ENCODE results near the gene ETFDH. TPM values are rescaled to one million over a fixed set of nuclear protein-coding genes. Genes with fewer than 3 reads are reported as not detected.
"Not testable (repeated sequence)": the region's sequence is repeated elsewhere in the genome, so short reads cannot be mapped to it uniquely, and the experiment has no call there.

ETFDH gene
- total RNA-seq, 3 donors from 2014 or later, result 49.2 to 67.1 (median 50.2) TPM

DNA sequence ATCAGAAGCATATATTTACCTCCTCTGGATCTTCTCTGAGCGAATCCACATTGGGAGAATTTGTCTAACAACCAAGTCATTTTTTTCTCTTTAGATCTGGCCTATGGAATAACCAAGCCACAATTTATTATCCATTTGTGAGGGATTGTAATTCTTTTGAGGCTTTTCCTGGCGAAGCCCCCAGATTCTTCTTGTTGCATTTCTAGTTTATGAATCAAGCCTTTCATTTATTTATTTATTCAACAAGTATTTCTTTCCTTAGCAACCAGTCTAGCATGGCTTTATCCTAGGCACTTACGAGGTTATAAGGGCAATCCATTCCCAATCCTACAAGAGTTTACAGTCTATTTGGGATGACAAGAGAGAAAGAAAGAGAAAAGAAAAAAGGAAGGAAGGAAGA, 78.3 kb downstream of the ETFDH start:
- ATAC-seq, result no peak
- H3K4me1 ChIP-seq (ENCODE audit: low read depth), result no peaks in the 10 kb centered on the region
- intact Hi-C loops (cut with DNase I, micrococcal nuclease), result no loop called here

DNA sequence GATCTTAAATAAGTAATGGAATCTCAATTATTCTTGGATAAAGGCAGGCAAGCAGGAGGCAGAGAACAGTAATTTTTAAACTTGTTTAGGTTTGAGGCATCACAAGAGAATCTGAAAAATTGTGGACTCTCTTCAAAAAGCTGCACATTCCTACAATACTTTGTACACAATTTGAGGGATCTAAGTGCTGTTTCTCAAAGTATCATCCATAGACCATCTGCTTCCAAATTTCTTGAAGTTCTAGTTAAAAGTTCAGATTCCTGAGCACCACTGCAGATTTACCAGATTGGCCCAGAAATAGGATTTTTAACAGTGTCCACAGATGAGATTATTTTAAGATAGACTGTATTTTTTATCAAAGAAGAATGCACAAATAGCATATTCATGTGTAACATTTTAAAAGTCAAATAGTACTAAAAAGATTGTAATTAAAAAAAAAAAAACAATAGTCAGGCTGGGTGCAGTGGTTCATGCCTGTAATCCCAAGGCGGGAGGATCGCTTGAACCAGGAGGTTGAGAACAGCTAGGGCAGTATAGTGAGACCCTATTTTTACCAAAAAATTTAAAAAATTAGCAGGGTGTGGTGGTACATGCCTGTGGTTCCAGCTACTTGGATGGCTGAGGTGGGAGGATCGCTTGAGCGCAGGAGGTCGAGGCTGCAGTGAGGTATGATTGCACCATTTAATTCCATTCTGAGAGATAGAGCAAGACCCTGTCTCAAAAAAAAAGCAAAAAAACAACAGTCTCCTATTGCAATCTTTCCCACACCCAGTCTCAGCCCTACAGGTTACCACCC, 82.5 kb downstream of the ETFDH start:
- no peak for ATAC-seq
- intact Hi-C loops (cut with DNase I, micrococcal nuclease), result no loop called here
- Histone ChIP-seq H3K9me3 (no peaks in the 10 kb centered on the region), H3K36me3 (ENCODE audit: low read depth) (no peaks in the 10 kb centered on the region), H3K4me1 (ENCODE audit: low read depth) (no peaks in the 10 kb centered on the region), H3K4me3 (no peak overlapping the region)
- TF ChIP-seq, protein P1, sequence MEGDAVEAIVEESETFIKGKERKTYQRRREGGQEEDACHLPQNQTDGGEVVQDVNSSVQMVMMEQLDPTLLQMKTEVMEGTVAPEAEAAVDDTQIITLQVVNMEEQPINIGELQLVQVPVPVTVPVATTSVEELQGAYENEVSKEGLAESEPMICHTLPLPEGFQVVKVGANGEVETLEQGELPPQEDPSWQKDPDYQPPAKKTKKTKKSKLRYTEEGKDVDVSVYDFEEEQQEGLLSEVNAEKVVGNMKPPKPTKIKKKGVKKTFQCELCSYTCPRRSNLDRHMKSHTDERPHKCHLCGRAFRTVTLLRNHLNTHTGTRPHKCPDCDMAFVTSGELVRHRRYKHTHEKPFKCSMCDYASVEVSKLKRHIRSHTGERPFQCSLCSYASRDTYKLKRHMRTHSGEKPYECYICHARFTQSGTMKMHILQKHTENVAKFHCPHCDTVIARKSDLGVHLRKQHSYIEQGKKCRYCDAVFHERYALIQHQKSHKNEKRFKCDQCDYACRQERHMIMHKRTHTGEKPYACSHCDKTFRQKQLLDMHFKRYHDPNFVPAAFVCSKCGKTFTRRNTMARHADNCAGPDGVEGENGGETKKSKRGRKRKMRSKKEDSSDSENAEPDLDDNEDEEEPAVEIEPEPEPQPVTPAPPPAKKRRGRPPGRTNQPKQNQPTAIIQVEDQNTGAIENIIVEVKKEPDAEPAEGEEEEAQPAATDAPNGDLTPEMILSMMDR (IDR thresholded peaks at IDR 0.05), result no peak
- no peak for DNase-seq

More for the DNA sequence above, 78.3 kb downstream of the ETFDH start:
- Histone ChIP-seq H3K36me3 (ENCODE audit: low read depth) (no peaks in the 10 kb centered on the region), H3K9me3 (no peaks in the 10 kb centered on the region), H3K4me3 (no peak overlapping the region)
- DNase-seq, result no peak
- TF ChIP-seq, protein P1 (IDR thresholded peaks at IDR 0.05), result no peak

DNA sequence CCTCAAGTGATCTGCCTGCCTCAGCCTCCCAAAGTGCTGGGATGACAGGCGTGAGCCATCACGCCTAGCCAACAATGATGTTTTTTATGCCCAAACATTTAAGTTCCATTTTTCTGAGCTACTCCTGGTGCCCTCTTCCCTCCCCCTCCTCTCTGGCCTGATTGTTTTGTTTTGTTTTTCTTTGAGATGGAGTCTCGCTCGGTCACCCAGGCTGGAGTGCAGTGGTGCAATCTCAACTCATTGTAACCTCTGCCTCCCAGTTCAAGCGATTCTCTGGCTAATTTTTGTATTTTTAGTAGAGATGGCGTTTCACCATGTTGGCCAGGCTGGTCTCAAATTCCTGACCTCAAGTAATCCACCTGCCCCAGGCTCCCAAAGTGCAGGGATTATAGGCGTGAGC, 83.7 kb downstream of the ETFDH start:
- intact Hi-C loops (cut with DNase I, micrococcal nuclease); H3K4me3 ChIP-seq; ATAC-seq; H3K9me3 ChIP-seq; H3K4me1 ChIP-seq (ENCODE audit: low read depth); H3K36me3 ChIP-seq (ENCODE audit: low read depth); DNase-seq: not testable (repeated sequence)

DNA sequence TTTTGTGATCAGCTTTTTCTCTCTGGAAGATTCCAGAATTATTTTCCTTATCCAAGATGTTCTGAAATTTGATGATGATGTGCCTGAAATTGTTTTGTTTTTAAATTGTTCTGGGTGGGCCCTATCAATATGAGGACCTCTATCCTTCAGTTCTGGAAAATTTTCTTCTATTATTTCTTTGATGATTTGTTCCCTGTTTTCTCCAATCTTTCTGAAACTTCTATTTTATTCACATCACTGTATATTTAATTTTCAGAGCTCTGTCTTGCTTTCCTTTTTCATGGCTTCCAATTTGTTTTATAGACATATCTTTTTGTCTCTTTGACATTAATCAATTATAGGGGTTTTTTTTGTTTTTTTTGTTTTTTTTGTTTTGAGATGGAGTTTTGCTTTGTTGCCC, 84.5 kb downstream of the ETFDH start:
- Histone ChIP-seq H3K9me3 (no peaks in the 10 kb centered on the region), H3K4me1 (ENCODE audit: low read depth) (no peaks in the 10 kb centered on the region), H3K4me3 (no peak overlapping the region), H3K36me3 (ENCODE audit: low read depth) (no peaks in the 10 kb centered on the region)
- TF ChIP-seq, protein P1 (IDR thresholded peaks at IDR 0.05), result no peak
- DNase-seq (no peak), ATAC-seq (no peak)
- intact Hi-C loops (cut with DNase I, micrococcal nuclease), result no loop called here

DNA sequence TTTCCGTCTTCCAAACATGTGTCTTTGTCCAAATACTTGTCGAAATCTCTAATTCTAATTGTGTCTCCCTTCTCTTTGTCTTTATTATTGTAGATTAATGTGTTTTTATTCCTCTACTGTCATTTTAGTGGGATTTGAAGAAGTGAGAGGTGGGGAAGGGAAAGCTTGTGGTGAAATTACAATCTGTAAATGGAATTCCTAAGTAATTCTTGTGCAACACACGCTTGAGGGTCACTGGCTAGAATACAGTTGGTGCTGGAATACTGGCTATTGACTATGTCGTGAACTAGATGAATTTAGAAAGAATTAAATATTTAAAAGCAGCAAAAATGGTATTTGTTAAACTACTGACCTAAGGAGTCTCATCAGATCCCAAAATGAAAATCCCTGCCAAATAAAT, 86.0 kb downstream of the ETFDH start:
- no peak for ATAC-seq
- no peak for DNase-seq
- Histone ChIP-seq H3K4me1 (ENCODE audit: low read depth) (no peaks in the 10 kb centered on the region), H3K9me3 (no peaks in the 10 kb centered on the region), H3K4me3 (no peak overlapping the region), H3K36me3 (ENCODE audit: low read depth) (no peaks in the 10 kb centered on the region)
- TF ChIP-seq, protein P1 (IDR thresholded peaks at IDR 0.05), result no peak
- intact Hi-C loops (cut with DNase I, micrococcal nuclease), result no loop called here

DNA sequence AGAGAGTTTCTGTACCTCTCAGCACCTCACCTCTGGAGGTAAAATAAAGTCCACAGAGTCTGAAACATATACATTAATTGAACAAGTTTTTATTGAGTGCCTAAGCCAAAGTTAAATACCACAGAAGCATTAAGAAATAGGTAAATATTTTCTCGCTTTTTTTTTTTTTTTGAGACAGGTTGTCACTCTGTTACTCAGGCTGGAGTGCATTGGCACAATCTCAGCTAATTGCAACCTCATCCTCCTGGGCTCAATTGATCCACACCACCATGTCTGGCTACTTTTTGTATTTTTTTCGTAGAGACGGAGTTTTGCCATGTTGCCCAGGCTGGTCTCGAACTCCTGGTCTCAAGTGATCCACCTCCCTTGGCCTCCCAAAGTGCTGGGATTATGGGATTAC, 86.6 kb downstream of the ETFDH start:
- Histone ChIP-seq H3K4me1 (ENCODE audit: low read depth) (no peaks in the 10 kb centered on the region), H3K36me3 (ENCODE audit: low read depth) (no peaks in the 10 kb centered on the region), H3K4me3 (no peak overlapping the region), H3K9me3 (no peaks in the 10 kb centered on the region)
- TF ChIP-seq, protein P1 (IDR thresholded peaks at IDR 0.05), result no peak
- intact Hi-C loops (cut with DNase I, micrococcal nuclease), result no loop called here
- no peak for DNase-seq
- ATAC-seq, result no peak

Other genes with a start within 250 kb of the ETFDH start
- under 1 TPM in 2 of 3 donors, not detected in 1; 0.22 to 0.27 TPM for gene RXFP1, start 150.4 kb upstream of the ETFDH start, total RNA-seq
- gene C4orf46, start 409 bp upstream of the ETFDH start, total RNA-seq, result 1 to 10 TPM; 2.4 to 6.3 (median 3.6) TPM
- 10 to 100 TPM; 19.7 to 23.9 (median 22.2) TPM for gene PPID, start 51.1 kb downstream of the ETFDH start, total RNA-seq
- 10 to 100 TPM; 61.8 to 94.1 (median 73.4) TPM for gene FNIP2, start 96.7 kb downstream of the ETFDH start, total RNA-seq